GM21526 (cell line): Measurements from ENCODE around the gene CPA2.
"Not testable (repeated sequence)": the region's sequence is repeated elsewhere in the genome, so short reads cannot be mapped to it uniquely, and the experiment has no call there.

Source experiments
- ATAC-seq: cut with Tn5 transposase; IDR thresholded peaks from one replicate; pipeline ENCODE4 v1.9.1; 2021; ENCODE audit warnings: moderate library complexity; ENCODE audit not compliant: unreplicated experiment, low FRiP score

CPA2 gene

DNA sequence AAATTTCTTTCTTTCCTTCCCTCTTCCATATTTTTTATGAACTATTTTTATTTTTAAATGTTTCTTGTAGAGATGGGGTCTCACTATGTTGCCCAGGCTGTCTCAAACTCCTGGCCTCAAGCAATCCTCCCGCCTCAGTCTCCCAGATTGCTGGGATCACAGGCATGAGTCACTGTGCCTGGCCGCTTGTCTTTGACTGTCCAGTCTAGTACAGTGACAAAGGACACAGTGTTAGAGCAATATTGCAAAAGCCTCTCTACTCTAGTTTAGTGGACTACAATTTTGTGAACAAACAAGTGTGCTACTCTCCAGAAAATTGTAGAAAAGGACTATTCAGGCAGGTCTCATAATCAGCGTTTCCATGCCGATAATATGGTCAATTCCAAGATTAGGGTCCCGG, 37.3 kb downstream of the CPA2 start:
- no peak for ATAC-seq

DNA sequence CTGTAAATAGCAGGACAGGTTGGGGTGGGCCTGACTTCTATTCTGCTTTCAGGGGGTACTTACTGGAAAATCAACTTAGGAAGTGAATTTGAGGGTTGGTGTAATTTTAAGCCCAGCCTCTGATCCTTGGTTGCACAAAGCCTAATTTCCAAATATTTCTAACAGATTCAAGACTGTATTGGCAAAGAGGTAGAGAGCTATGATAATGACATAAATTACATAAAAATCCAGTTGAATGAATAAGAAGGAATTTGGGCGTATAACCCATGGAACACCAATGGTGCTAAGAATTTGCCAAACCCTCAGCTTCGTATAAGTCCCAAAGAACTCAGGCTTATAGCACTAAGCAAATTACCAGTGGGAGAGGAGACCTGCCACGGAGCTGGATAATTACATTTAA, 38.2 kb downstream of the CPA2 start:
- ATAC-seq = no peak

DNA sequence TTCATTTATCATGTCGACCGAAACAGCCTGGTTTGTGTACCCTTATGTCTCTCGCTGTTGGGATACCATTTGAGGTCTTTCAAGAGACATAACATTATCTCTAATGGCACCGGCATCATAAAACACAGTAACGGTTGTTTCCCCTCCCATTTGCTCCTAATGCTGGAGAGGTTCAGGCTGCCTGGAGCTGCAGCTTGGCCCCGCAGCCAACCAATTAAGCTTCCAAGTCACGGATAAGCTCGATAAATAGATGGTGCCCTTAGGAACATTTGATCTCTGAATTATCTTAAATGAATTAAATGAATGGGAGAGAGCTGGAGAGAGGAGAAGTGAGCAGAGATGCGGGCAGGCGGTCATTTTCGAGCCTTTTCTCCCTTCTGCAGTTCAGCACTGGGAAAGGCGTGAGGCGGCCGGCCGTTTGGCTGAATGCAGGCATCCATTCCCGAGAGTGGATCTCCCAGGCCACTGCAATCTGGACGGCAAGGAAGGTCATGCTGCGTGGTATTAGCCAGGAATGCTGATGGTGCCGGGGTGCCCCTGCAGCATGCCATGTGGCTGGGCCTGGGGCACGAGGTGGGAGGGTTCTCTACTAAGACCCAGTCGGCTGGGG, 38.9 kb downstream of the CPA2 start:
- no peak for ATAC-seq

DNA sequence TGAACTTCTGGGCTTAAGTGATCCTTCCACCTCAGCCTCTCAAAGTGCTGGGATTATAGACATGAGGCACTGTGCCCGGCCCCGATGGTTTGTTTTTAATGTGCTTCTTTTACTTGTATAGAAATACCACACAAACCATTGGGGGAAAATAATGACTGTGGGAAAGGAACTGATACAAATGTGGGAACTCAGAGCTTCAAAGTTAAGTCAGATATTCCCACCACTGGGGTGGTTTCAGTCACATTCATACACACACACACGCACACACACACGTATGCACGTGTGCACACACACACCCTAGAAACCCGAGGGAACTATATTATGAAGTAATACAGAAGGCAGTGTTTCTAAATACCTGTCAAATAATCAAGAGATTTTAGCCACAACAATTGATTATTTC, 43.3 kb downstream of the CPA2 start:
- ATAC-seq = no peak

DNA sequence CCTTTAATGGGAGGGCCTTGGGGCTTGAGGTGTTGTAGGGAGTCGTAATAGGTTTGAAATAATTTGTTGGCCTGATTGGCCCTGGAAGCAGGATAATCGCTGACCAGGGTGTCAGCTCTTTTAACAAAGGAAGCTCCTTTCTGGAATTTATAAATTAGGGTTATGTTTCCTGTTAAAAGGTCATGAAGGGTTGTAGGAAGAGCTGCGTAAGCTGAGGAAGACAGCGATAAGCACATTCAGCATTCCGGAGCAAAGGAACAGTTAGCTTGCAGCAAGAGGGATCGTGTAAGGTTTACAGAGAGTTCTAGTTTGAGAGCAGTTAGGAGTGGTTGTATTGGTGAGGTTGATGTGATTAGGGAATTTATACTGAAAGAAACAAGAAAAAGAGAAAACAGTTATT, 47.6 kb downstream of the CPA2 start:
- ATAC-seq = no peak

DNA sequence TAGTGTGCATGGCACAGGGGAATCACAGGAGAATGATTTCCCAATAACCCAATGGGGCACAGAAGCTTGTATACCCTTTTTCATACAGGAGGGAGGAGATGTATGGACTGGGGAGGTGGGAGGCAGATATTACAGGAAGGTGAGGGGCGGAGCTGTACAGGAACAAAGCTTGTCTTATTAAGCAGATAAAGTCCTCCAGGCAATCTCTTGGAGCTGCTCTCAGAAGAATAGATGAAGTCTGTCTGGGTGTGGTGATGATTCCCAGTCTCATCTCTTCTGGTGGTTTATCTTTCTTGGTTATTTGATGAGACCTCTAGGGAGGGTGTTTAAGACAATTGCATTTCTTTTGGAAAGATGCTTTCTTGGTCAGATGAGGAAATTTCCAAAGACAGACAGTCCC, 52.9 kb downstream of the CPA2 start:
- ATAC-seq = no peak

DNA sequence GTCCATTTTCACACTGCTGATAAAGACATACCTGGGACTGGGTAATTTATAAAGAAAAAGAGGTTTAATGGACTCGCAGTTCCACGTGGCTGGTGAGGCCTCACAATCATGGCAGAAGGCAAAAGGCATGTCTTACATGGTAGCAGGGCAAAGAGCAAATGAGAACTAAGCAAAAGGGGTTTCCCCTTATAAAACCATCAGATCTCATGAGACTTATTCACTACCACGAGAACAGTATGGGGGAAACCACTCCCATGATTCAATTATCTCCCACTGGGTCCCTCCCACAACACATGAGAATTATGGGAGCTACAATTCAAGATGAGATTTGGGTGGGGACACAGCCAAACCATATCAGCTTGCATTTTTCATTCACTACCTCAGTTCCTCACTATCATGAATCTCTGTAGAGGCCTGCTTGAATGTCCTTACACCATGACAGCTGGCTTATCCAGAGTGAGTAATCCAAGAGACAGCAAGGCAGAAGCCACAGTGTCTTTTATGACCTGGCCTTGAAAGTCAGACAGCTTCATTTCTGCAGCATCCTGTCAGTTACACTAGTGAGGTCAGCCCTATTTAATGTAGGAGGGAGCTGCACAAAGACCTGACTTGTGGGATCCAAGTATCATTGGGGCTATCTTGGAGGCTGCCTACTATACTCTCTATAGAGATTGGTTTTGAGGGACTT, 55.0 kb downstream of the CPA2 start:
- not testable (repeated sequence) for ATAC-seq

DNA sequence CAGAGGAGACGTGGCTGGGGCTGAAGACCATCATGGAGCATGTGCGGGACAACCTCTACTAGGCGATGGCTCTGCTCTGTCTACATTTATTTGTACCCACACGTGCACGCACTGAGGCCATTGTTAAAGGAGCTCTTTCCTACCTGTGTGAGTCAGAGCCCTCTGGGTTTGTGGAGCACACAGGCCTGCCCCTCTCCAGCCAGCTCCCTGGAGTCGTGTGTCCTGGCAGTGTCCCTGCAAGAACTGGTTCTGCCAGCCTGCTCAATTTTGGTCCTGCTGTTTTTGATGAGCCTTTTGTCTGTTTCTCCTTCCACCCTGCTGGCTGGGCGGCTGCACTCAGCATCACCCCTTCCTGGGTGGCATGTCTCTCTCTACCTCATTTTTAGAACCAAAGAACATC, 56.0 kb downstream of the CPA2 start:
- ATAC-seq = no peak

DNA sequence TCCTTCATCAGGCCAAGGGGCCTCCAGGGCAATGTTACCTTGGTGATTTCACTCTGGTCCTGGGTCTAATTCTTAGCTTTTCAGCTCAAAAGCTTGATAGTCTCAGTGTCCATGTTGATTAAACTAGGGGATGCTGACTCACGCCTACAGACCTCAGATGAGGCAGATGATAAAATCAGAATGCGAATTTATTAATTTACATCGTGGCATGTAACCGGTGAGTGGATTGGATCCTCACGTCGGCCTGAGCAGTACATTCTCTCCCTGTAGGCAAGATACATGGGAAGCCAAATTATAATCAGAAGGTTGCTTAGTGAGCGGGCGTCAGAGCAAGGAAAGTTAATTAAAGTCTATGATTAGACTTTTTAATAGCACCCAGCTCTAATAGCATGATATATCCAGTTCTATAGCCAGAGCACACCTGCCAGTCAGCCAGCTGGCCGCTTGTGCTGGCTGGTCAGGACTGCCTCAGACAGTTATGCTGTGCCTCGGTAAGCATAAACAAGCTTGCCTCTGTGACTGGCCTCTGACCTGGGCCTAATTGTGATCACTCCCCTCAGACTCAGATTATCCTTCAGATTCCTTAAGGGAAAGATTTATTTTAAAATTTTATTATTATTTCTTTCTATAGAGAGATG, 57.8 kb downstream of the CPA2 start:
- ATAC-seq = no peak

DNA sequence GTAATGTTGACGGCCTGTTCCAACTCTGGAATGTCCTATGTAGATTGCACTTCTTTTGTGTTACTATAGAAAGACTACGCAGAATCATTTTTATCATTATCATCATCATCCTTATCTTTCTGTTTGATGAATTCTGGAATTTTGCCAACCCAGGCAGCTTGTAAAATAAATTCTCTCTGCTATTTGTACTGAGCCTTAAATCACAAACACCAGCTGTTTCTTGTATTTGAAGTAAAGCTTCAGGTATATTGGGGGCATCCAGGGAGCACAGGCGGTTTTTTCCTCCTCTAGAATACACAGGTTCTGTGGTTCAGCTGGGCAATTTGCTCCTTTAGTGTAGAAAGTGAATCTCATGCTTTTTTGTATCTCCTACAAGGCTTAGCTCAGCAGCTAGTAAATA, 63.0 kb downstream of the CPA2 start:
- no peak for ATAC-seq

DNA sequence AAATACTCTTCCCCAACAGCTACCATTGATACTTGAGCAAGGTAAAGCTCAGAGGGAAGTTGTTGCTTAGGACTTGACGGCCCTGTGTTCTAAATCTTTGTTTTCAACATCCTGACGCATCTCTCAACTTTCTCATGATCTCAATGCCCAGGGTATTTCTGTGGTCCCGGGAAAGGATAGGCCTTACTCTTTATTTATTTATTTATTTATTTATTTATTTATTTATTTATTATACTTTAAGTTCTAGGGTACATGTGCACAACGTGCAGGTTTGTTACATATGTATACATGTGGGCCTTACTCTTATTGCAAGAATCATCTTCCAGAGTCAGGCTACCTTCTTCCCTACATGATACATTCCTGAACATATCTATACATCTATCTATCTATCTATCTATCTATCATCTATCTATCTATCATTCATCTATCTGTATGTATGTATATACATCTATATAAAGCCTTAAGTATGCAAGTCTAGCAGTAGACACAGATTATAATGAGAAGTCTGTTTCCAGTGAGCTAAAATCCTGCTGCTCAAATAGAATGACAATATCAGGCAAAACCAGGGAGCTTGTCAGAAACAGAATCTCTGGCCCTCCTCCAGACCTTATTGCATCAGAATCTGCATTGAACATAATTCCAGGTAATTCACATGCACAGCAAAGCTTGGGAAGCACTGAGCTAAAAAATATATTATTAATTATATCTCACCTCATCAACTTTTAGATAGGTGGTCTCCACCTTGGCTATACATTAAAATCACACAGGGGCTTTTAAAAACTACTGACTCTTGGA, 65.8 kb downstream of the CPA2 start:
- ATAC-seq = no peak

DNA sequence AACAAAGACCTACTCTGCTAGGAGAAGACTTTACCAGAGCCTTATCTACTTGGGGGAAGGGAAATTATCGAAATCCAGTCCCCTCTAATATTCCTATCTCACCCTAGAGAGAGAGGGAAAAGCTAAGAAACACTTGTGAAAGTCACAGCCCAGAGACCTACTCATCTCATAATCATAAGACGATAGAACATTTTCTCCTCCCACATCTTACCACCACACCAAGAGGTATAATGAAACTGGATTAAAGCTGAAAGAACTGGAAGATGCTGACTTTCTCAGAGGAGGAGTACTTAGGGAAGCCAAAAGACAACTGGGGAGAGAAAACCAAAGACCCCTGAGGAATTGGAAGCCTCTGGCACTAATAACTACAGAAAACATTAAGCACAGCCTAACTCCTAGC, 67.2 kb downstream of the CPA2 start:
- ATAC-seq = no peak

DNA sequence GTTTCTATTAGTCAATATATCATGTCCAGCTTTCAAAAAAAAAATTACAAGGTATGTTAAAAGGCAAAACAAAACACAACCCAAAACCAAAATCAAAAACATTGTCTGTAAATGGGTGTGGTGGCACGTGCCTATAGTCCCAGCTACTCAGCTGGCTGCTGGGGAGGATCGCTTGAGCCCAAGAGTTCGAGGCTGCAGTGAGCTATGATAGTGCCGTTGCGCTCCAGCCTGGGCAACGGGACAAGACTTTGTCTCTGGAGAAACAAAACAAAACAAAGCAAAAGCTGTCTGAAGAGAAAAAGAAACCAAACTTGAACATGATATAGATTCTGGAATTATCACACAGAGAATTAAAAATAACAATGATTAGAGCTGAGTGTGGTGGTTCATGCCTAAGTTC, 67.6 kb downstream of the CPA2 start:
- ATAC-seq = no peak

DNA sequence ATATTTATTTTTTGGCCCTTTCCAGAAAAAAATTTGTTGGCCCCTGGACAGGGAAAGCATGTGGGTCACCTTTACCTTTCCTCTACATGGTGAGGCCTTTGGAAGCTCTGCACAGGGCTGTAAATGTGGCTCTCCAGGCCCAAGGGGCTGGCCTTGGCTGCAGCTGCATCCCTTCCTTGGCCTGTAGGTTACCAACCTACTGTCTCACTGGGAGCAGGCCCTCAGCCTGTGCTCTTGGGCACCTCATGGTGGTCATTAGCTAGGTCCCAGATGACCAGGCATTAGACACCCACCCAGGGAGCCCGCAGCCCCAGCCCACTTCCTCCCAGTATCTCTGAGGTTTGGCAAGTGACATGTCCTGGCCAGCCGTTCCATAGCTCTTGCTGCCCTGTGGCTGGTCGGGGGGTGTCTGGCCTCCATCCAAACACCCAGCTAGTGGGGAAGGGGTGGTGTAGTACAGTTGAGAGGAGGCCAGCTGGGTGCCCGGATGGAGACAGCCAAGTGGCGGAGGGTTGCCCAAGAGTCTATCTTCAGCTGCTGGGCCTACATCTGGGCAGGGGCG, 70.8 kb downstream of the CPA2 start:
- no peak for ATAC-seq

DNA sequence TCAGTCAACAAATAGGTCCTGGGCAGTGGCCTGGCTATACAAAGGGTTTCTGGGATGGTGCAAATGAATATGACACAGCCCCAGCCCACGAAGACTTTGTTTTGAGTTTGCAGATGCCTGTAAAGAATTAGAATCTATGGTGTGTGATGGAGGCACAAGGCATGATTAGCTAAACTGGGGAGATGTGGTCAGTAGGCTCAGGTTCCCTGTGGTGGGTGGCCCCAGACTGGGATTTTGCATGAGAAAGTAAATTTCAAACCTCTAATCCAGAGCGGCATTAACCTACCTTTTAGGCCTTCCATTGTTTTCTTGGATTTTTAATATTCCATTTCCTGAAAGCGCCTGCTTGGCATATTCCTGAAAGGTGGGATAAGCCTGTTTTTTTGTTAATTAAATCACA, 71.6 kb downstream of the CPA2 start:
- no peak for ATAC-seq
